Astrocyte (in vitro differentiated cells and primary cell): Measurements from ENCODE around the gene GOLPH3L. TPM values are rescaled to one million over a fixed set of nuclear protein-coding genes. Genes with fewer than 3 reads are reported as not detected.
"Not testable (repeated sequence)": the region's sequence is repeated elsewhere in the genome, so short reads cannot be mapped to it uniquely, and the experiment has no call there.

Source experiments
- DNase-seq: peaks from one replicate; pipeline ENCODE4 v3.0.0-alpha.2; 2010; ENCODE audit warnings: low read depth
- FAIRE-seq: peaks from 2 replicates; lab custom pipeline; 2011; peaks lifted over from hg19 to GRCh38; lab: Jason Lieb, UNC
- H2AFZ ChIP-seq: 2 replicates; pipeline ENCODE4 v1.6.0; 2012; ENCODE audit warnings: low read depth, low read length, inconsistent platforms
- H3K27ac ChIP-seq: 2 replicates; pipeline ENCODE4 v1.5.1; 2011; ENCODE audit warnings: low read depth, low read length, inconsistent platforms
- H3K27me3 ChIP-seq: 2 replicates; pipeline ENCODE4 v1.6.0; 2011; ENCODE audit warnings: low read length, inconsistent platforms; ENCODE audit not compliant: insufficient read depth
- H3K36me3 ChIP-seq: 2 replicates; pipeline ENCODE4 v1.5.1; 2011; ENCODE audit warnings: low read length, inconsistent platforms; ENCODE audit not compliant: insufficient read depth
- H3K4me1 ChIP-seq: 2 replicates; pipeline ENCODE4 v1.5.1; 2011; ENCODE audit warnings: low read length, inconsistent platforms; ENCODE audit not compliant: insufficient read depth
- H3K4me2 ChIP-seq: 2 replicates; pipeline ENCODE4 v1.6.0; 2012; ENCODE audit warnings: low read length, inconsistent platforms
- H3K4me3 ChIP-seq: 2 replicates; pipeline ENCODE4 v1.5.1; 2011; ENCODE audit warnings: low read depth, mild to moderate bottlenecking, low read length, inconsistent platforms; ENCODE audit not compliant: insufficient read depth
- H3K79me2 ChIP-seq: 2 replicates; pipeline ENCODE4 v1.6.0; 2012; ENCODE audit warnings: mild to moderate bottlenecking, low read length, inconsistent platforms; ENCODE audit not compliant: insufficient read depth
- H3K9ac ChIP-seq: 2 replicates; pipeline ENCODE4 v1.6.0; 2012; ENCODE audit warnings: mild to moderate bottlenecking, low read length, inconsistent platforms
- H3K9me3 ChIP-seq: 2 replicates; pipeline ENCODE4 v1.5.1; 2012; ENCODE audit warnings: low read depth, mild to moderate bottlenecking, low read length, inconsistent platforms; ENCODE audit not compliant: insufficient read depth
- H4K20me1 ChIP-seq: 2 replicates; pipeline ENCODE4 v1.6.0; 2012; ENCODE audit warnings: low read length, inconsistent platforms; ENCODE audit not compliant: insufficient read depth
- H3K27ac Mint-ChIP-seq: one replicate; pipeline ENCODE4 v1.8.0; 2021; ENCODE audit warnings: mild to moderate bottlenecking, mixed read lengths; ENCODE audit not compliant: unreplicated experiment
- H3K27me3 Mint-ChIP-seq: one replicate; pipeline ENCODE4 v1.8.0; 2021; ENCODE audit warnings: low read depth, mixed read lengths; ENCODE audit not compliant: unreplicated experiment
- H3K36me3 Mint-ChIP-seq: one replicate; pipeline ENCODE4 v1.8.0; 2021; ENCODE audit warnings: low read depth, mixed read lengths; ENCODE audit not compliant: unreplicated experiment
- H3K4me1 Mint-ChIP-seq: one replicate; pipeline ENCODE4 v1.8.0; 2021; ENCODE audit warnings: low read depth, mixed read lengths; ENCODE audit not compliant: unreplicated experiment
- H3K4me3 Mint-ChIP-seq: one replicate; pipeline ENCODE4 v1.8.0; 2021; ENCODE audit warnings: mild to moderate bottlenecking, moderate library complexity, mixed read lengths; ENCODE audit not compliant: unreplicated experiment
- H3K9me3 Mint-ChIP-seq: one replicate; pipeline ENCODE4 v1.8.0; 2021; ENCODE audit warnings: mild to moderate bottlenecking, mixed read lengths; ENCODE audit not compliant: unreplicated experiment
- EZH2 ChIP-seq: IDR thresholded peaks from 2 replicates; pipeline ENCODE4 v1.6.1; 2012; ENCODE audit warnings: mild to moderate bottlenecking, low read length, inconsistent platforms; ENCODE audit not compliant: insufficient read depth
- total RNA-seq: library from RNA; stranded (reverse); gene quantifications from 2 replicates; pipeline ENCODE4 v1.2.1, GENCODE V29; 2021
- TF ChIP-seq, protein P1 (sequence below): IDR thresholded peaks from 2 replicates; pipeline ENCODE4 v1.5.1; 2011; ENCODE audit warnings: low read depth, mild to moderate bottlenecking, inconsistent platforms, low read length, moderate library complexity; ENCODE audit not compliant: insufficient read depth

GOLPH3L gene
- total RNA-seq, 1 donor from 2014 or later: 20.9 TPM

GRCh38 chr1:150609732-150610131 lies 87.2 kb downstream of the GOLPH3L start:
- DNase-seq (peak; percentile 20), FAIRE-seq (no peak)
- TF ChIP-seq, protein P1, sequence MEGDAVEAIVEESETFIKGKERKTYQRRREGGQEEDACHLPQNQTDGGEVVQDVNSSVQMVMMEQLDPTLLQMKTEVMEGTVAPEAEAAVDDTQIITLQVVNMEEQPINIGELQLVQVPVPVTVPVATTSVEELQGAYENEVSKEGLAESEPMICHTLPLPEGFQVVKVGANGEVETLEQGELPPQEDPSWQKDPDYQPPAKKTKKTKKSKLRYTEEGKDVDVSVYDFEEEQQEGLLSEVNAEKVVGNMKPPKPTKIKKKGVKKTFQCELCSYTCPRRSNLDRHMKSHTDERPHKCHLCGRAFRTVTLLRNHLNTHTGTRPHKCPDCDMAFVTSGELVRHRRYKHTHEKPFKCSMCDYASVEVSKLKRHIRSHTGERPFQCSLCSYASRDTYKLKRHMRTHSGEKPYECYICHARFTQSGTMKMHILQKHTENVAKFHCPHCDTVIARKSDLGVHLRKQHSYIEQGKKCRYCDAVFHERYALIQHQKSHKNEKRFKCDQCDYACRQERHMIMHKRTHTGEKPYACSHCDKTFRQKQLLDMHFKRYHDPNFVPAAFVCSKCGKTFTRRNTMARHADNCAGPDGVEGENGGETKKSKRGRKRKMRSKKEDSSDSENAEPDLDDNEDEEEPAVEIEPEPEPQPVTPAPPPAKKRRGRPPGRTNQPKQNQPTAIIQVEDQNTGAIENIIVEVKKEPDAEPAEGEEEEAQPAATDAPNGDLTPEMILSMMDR: no peak
- TF ChIP-seq EZH2: no peak
- Histone ChIP-seq H3K4me1 (peaks cover 42% of the 10 kb centered on the region), H3K79me2 (peaks cover 2% of the 10 kb centered on the region), H3K36me3 (no peaks in the 10 kb centered on the region), H3K4me2 (no peak overlapping the region), H3K27ac (peak overlapping the region; percentile 46), H3K9ac (peak overlapping the region; percentile 40), H3K4me3 (no peak overlapping the region), H3K27me3 (no peaks in the 10 kb centered on the region), H2AFZ (no peak overlapping the region), H3K9me3 (no peaks in the 10 kb centered on the region), H4K20me1 (no peaks in the 10 kb centered on the region)
- Mint-ChIP-seq H3K9me3 (no peaks in the 10 kb centered on the region), H3K27ac (peak overlapping the region; percentile 77), H3K36me3 (peaks cover 2% of the 10 kb centered on the region), H3K4me1 (peaks cover 32% of the 10 kb centered on the region), H3K27me3 (no peaks in the 10 kb centered on the region), H3K4me3 (no peak overlapping the region)

DNA sequence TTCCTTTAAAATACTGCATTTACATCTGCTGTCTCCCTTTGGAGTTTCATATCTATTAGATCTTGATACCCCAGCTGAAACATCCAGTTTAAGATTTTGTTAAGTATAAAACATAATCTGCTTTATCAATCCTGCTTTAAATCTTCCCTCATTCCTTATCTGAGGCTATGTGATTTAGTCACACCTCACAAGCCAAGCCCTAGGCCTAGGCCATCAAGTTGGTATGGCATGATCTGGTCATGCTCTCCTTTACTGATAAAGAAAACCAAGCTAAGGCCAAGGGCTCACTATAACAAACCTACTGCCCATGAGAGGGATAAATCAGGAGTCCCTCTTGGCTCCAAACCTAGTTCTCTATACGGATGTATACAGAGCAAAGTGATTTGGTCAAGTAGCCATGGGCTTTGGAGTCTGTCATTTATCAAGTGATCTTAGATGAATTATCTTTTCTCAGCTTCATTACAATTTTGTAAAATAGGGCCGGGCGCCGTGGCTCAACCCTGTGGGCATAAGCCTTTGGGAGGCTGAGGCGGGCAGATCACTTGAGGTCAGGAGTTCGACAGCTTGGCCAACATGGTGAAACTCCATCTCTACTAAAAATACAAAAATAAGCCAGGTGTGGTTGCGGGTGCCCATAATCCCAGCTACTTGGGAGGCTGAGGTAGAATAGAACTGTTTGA lies 90.4 kb downstream of the GOLPH3L start:
- no peak overlapping the region for H3K27ac ChIP-seq
- FAIRE-seq (no peak), DNase-seq (no peak)
- no peaks in the 10 kb centered on the region for H3K36me3 ChIP-seq
- H3K4me2 ChIP-seq: no peak overlapping the region
- peak overlapping the region; percentile 34 for H3K4me3 Mint-ChIP-seq
- no peaks in the 10 kb centered on the region for H4K20me1 ChIP-seq
- H3K36me3 Mint-ChIP-seq: peaks cover 2% of the 10 kb centered on the region
- no peaks in the 10 kb centered on the region for H3K27me3 ChIP-seq
- peaks cover 28% of the 10 kb centered on the region for H3K4me1 ChIP-seq
- H3K27me3 Mint-ChIP-seq: no peaks in the 10 kb centered on the region
- no peak overlapping the region for H3K9ac ChIP-seq
- no peak overlapping the region for H3K4me3 ChIP-seq
- peak overlapping the region; percentile 84 for H3K27ac Mint-ChIP-seq
- H3K79me2 ChIP-seq: peaks cover 2% of the 10 kb centered on the region
- no peaks in the 10 kb centered on the region for H3K9me3 Mint-ChIP-seq
- TF ChIP-seq, protein P1: no peak
- TF ChIP-seq EZH2: no peak
- H2AFZ ChIP-seq: no peak overlapping the region
- H3K9me3 ChIP-seq: no peaks in the 10 kb centered on the region
- H3K4me1 Mint-ChIP-seq: peaks cover 28% of the 10 kb centered on the region

- not testable (repeated sequence) for DNase-seq, H3K36me3 Mint-ChIP-seq, H2AFZ ChIP-seq, H3K27me3 ChIP-seq, H4K20me1 ChIP-seq, H3K9me3 Mint-ChIP-seq, FAIRE-seq, H3K9me3 ChIP-seq, H3K27me3 Mint-ChIP-seq, H3K36me3 ChIP-seq, H3K4me3 ChIP-seq, H3K79me2 ChIP-seq, H3K4me3 Mint-ChIP-seq
- Histone ChIP-seq H3K4me1 (peaks cover 18% of the 10 kb centered on the region), H3K27ac (peak overlapping the region; percentile 93), H3K4me2 (peak overlapping the region; percentile 46), H3K9ac (peak overlapping the region; percentile 54)
- H3K4me1 Mint-ChIP-seq: peaks cover 22% of the 10 kb centered on the region
- peak overlapping the region; percentile 100 for H3K27ac Mint-ChIP-seq
Observed at GRCh38 chr1:150605451-150605731, 91.6 kb downstream of the GOLPH3L start.
